SIG-M5 treated with dmso at 0.1 percent for 504 hours (cell line): Measurements from ENCODE around the gene AIG1.

Source experiments
- DNase-seq: peaks from one replicate; lab custom pipeline; 2025; ENCODE audit not compliant: unreplicated experiment; lab: John Stamatoyannopoulos, UW

AIG1 gene

GRCh38 chr6:143093290-143093689 is 32.6 kb downstream of the AIG1 start:
- DNase-seq = no peak

DNA sequence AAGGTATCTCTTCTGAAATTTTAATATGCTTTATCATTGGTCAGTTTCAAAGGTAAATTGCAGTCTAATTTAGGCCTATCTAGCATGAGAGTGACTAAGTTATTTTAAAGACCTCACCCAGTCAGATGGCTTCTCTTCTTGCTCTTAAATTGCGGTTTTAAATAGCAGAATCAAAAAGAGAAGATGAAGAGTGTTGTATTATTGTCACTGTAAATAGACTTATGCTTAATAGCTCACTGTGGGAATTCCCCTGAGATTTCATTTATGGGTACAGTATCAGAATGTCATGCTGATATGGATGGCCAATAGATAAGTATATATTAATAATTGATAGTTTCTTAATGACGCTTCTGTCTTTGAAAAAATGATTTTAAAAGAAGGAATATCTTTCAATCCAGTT is 35.7 kb downstream of the AIG1 start:
- no peak for DNase-seq

DNA sequence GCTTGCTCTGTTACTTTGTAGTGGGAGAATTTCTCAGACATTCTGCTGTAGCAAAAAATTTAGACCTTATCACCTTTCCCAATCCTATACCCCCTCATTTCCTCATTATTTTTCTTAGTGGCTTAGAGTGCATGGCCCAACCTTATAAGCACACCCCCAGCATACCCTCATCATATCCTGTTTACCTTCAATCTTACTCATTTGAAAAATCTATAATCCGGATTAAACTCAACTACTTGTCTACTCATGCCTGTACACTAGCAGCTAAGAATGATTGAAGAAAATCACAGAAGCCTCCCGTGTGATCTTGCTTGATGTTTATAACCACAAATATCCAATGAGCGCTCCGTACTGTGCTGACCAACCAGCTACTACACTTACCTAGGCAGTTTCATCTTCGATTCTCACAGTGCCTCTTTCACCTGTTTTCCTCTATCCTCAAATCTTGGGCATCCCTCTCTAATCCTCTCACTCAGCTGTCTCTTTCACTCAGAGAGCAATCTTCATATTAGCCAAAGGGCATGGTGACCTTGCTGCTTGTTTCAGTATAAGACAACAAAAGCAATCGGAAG is 36.6 kb downstream of the AIG1 start:
- no peak for DNase-seq

DNA sequence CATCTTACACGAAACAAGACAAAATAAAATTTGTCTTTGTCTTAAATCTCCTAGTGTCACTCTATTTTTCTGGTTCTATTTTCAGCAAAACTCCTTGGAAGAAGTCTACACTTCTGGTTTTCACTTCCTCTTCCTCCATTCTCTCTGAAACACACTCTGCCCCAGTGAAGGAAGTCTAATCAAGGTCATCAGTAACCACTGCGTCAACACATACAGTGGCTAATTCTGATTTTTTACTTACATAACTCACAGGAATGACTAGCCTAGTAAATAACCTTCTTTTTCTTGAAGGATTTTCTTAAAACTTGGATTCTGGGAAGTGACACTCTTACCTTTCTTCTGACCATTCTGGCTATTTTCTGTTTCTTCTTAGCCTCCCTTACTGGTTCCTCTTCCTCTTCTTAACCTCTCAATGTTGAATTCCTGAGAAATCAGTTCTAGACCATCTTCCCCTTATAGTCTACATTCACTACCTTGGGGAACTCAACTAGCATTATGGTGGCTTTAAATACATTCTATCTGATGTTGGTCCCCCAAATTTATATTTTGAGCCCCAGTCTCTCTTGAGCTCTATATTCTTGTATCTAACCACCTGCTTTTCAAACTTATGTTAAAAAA is 37.5 kb downstream of the AIG1 start:
- peak; percentile 58 for DNase-seq

DNA sequence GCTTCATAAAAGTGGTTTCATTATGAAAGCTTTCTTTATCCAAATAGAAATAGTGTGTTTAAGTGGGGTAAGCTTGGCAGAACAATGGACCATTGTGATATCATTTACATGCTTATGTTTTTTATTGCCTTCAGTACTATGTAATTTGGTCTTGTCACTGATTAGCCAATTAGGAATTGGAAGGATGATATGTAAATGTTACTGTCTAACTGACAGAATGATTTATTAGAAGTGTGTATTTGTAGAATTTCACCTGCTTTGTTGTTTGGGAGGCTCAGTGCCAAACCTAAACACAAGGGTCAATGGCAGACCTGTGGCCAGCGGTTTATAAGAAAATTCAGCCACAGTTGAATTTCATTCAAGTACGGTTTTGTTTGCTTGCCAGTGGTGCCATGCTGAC is 39.0 kb downstream of the AIG1 start:
- no peak for DNase-seq

DNA sequence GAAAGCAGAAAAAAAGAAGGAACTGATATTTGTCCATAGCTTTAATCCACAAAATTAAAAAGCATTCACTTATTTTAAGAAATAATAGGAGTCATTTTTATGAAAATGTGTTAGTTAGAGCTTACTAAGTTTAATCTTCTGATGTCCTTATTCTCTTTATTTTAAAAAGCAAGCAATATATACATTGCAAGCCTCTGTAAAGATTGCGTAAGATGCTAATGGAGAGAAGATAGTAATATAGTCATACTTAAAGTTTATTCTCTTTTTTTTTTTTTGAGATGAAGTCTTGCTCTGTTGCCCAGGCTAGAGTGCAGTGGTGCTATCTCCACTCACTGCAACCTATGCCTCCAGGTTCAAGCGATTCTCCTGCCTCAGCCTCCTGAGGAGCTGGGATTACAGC is 39.7 kb downstream of the AIG1 start:
- no peak for DNase-seq

GRCh38 chr6:143103916-143104315 is 43.2 kb downstream of the AIG1 start:
- no peak for DNase-seq

DNA sequence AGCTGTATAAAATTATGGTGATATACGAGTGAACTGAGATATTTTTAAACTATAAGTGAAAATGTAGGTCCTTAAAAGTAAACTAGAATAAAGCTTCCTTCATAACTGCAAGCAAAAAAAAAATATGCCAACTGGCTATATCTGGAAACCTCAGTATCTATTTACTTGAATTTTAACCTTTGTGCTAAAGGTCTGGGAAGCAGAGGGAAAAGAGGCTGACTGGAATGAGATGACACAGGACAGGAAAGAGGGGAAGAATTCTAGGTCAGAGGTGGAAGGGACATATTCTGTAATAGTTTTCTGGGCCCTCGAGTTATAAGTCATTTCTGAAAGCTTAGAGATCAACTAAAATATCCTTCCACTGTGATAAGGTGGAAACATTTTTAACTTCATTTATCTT is 46.8 kb downstream of the AIG1 start:
- no peak for DNase-seq

DNA sequence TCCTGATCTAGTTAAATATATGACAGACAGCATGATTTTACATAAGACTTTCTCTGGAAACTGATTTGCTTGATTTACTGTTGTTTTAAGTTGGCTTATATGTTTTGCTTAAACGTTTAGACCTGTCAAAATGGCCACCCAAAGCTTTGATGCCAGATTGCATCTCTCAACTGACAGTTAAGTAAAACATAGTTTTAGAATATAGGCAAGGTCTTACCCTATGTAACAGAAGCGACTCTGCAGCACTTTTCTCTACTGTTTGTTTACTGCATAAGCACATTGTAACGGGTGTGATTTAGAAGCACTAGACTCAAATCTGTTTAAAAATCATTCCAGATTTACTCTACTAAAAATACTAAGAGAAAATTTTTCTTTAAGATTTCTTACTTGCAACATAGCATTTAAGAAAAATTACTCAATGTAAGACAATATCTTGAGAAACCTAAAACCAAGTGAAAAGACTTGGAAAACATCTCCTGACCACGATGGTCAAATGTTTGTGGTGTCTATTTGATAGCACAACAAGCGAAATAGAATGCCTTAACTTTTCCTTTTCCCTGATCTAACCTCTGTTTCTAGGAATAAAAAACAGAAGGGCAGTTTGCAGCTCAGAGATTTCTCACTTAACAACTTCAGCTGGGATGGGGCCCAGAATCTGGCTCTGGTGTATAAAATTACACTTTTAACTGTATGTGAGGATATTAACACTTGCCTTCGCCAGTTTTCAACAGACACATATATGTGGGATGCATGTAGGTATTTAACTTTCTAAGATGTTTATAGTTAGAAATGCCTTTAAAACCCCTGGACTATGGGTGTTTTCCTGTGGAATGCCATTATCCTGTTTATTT is 47.4 kb downstream of the AIG1 start:
- no peak for DNase-seq

DNA sequence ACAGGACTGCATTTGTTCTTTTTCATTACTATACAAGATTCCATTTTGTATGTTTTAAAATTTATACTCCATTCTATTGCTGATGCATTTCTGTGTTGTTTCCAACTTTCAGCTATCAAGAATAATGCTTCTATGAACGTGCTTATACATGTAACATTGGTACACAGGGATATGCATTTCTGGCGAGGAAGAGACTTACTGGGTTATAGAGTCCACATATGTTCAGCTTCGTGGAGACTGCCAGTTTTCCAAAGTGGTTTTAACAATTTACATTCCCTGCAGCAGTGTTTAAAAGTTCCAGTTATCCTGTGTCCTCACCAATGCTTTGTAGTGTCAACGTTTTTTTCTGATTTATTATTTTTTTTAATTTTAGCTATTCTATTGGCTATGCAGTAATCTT is 48.5 kb downstream of the AIG1 start:
- DNase-seq = no peak

DNA sequence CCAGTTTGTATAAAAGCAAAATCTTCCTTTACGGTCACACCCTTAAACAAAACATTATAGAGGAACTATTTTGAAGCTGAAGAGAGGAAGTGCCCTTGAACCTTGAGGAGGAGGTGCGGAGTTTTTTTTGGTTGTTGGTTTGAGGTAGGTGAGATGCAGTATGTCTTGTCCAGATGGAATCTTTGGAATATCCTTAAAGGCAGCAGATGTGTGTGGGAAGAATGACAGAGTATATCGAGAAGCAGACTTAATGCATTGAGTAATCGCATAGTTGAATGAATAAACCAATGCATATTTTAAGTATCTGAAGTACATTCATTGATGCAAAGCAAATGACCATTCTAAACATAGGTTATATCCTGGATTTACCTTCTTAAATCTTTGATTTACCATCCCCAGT is 49.9 kb downstream of the AIG1 start:
- DNase-seq = no peak

DNA sequence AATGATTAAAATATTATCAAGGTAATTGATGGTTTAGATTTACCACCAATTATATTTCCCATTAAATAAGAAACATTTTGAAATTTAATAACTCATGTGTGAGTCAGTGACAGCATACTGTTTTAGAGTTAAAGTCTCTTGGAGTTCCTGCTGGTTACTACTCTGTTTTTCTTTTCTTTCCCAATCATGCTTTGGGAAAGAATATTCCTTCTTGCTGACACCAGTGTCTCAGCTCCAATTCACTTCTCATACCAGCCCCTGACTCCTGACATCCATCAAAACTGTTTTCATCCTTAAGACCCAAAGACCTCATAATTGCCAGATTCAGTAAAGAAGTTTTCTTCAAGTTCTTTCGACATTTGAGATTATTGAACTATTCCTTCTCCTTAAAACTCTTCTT is 50.3 kb downstream of the AIG1 start:
- DNase-seq = no peak

DNA sequence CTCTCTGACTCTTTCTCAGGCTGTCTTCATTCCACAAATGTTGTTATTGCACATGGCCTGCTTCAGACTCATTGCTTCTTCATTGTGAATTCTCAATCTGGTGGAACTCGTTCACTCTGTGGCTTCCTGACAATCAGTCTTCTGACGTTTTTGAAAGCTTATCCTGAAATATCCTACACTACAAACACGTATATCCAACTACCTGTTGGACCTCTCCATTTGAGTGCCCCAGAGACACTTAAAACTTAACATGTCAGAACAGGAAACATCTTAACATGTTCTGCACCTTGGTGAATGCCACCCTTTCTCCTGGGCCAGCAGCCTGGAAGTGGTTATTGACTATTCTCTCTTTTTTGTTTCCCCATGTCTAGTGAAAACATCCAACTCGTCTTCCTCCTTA is 50.8 kb downstream of the AIG1 start:
- DNase-seq = no peak

- DNase-seq = no peak
Measured at GRCh38 chr6:143112084-143112768, 51.5 kb downstream of the AIG1 start.

GRCh38 chr6:143112837-143113236 is 52.1 kb downstream of the AIG1 start:
- DNase-seq = no peak

- no peak for DNase-seq
Measured at GRCh38 chr6:143115728-143116127, 55.0 kb downstream of the AIG1 start.

- DNase-seq = no peak
Measured at GRCh38 chr6:143117108-143117507, 56.4 kb downstream of the AIG1 start.

DNA sequence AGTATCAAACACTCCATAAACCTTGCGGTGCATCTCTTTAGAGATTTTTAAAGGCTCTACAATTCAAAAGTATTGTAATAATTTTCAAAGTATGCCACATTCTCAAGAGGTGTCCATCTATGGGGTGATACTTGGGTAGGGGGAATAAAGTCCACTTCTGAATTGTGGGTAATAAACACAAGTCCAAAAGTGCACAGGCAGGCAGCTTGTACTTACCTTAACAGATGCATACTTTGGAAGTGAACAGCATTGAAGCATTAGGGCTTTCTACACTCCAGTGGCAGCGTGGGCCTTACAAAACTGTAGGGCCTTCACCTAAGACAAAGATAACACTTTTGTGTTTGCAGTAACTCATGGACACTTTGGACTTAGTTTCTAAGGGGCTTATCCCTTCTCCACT is 58.6 kb downstream of the AIG1 start:
- DNase-seq = no peak

DNA sequence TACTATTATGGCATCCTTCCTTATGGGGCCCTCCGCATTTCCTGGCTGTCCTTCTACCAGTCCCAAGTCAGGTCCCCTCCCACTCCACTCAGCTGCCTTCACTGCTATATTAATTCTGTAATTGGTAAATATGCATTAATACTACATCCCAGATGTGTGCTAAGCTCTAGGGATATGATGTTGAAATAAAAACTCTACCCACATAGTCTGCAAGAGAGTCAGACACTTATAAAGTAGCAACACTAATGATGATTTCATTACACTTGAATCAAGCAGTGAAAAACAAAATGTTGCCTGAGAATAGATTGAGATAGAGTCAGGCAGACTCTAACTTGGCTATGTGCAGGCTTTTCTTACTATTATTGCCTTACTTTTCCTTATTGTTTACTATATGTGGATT is 62.4 kb downstream of the AIG1 start:
- DNase-seq = no peak

GRCh38 chr6:143123941-143124340 is 63.3 kb downstream of the AIG1 start:
- no peak for DNase-seq

DNA sequence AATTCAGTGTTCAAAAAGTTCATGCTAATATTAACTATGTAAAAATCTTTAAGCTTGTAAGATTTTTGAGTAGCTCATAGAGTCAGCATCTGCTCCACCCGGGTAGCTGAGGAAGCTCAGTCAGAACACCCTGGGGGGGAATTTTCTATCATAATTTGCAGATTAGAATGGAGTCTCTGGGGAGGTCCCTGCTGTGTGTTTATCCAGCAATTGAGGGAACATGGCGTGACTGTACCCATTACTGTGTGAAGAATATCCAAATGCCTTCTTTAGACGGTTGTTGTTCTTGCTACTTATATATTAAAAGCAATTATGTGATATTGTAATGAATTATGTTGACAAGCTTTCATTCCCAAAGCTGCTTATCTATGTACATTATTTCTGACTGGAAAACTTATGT is 64.8 kb downstream of the AIG1 start:
- no peak for DNase-seq
